ENCODE measurements around the gene HIPK3. TPM values are rescaled to one million over a fixed set of nuclear protein-coding genes. Genes with fewer than 3 reads are reported as not detected.
"Not testable (repeated sequence)": the region's sequence is repeated elsewhere in the genome, so short reads cannot be mapped to it uniquely, and the experiment has no call there.

Gene HIPK3
- total RNA-seq, 2 donors from 2014 or later: 24.4 to 31.2 TPM

GRCh38 chr11:33366918-33367317, 109.7 kb downstream of the HIPK3 start:
- Mint-ChIP-seq H3K27ac (no peak overlapping the region), H3K36me3 (no peaks in the 10 kb centered on the region), H3K9me3 (no peaks in the 10 kb centered on the region)
- ATAC-seq: peak in 1 of 2 donors; percentile 7
- DNase-seq (ENCODE audit: low spot score in 2 of 2): no peak

DNA sequence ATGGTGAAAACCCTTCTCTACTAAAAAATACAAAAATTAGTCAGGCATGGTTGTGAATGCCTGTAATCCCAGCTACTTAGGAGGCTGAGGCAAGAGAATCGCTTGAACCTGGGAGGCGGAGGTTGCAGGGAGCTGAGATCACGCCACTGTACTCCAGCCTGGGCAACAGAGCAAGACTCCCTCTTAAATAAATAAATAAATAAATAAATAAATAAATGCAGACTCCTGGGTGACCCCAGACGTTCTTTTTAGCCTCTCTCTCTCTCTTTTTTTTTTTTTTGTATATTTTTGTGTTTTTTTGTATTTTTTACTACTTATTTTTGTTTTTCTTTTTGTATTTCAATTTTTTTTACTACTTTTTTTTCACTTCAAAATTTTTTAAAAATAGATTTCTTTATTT, 111.3 kb downstream of the HIPK3 start:
- not testable (repeated sequence) for H3K36me3 Mint-ChIP-seq; DNase-seq (ENCODE audit: low spot score in 2 of 2); ATAC-seq; H3K9me3 Mint-ChIP-seq; H3K27ac Mint-ChIP-seq

- no peaks in the 10 kb centered on the region for H3K9me3 Mint-ChIP-seq
- no peak overlapping the region for H3K27ac Mint-ChIP-seq
- H3K36me3 Mint-ChIP-seq: no peaks in the 10 kb centered on the region
- DNase-seq (ENCODE audit: low spot score in 2 of 2) (no peak), ATAC-seq (no peak)
These were observed 111.8 kb downstream of the HIPK3 start for GRCh38 chr11:33368931-33369330.

- Mint-ChIP-seq H3K9me3 (no peaks in the 10 kb centered on the region), H3K36me3 (no peaks in the 10 kb centered on the region), H3K27ac (no peak overlapping the region)
- DNase-seq (ENCODE audit: low spot score in 2 of 2) (no peak), ATAC-seq (no peak)
These were observed 116.5 kb downstream of the HIPK3 start for GRCh38 chr11:33373636-33374035.

- Mint-ChIP-seq H3K36me3 (no peaks in the 10 kb centered on the region), H3K27ac (no peak overlapping the region), H3K9me3 (no peaks in the 10 kb centered on the region)
- no peak for ATAC-seq
- DNase-seq (ENCODE audit: low spot score in 2 of 2): no peak
These were observed 118.1 kb downstream of the HIPK3 start for GRCh38 chr11:33375236-33375635.

DNA sequence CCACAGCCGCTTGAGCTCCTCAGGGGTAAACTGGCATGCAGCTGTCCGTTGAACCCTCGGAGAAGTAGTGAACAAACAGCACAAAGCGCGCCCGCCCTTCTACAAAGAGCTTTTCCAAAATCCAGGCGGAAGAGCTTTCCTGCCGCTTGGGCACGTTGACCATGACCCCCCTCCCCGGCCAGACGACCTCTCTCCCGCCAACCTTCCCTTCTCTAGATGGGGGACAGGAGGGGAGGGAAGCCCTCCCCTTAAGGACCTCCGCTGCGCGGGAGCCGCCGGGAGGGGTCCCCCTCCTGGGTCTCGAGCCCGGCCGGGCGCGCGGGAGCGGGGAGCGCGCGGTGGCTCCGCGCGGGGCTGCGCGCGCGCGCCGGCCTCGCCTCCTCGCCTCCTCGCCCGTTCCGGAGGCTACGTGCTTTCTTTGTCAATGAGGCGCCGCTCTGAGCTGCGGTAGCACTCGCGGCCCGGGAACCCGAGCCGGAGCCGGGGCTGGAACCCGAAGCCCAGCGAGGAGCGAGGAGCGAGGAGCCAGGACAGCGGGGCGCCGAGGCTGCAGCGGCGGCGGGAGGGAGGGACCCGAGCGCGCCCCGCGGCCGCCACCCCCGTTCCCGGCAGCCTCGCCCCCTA, 118.6 kb downstream of the HIPK3 start, which contains the start of gene KIAA1549L:
Gene KIAA1549L, plus strand, starts transcription at position 421 of the 624 bp plus-strand sequence.
- no peaks in the 10 kb centered on the region for H3K36me3 Mint-ChIP-seq
- DNase-seq (ENCODE audit: low spot score in 2 of 2): peak in 1 of 2 donors; percentile 20
- no peak within 1 kb of the TSS for H3K27ac Mint-ChIP-seq
- no peaks in the 10 kb centered on the region for H3K9me3 Mint-ChIP-seq
- ATAC-seq: peak in 1 of 2 donors; percentile 42

DNA sequence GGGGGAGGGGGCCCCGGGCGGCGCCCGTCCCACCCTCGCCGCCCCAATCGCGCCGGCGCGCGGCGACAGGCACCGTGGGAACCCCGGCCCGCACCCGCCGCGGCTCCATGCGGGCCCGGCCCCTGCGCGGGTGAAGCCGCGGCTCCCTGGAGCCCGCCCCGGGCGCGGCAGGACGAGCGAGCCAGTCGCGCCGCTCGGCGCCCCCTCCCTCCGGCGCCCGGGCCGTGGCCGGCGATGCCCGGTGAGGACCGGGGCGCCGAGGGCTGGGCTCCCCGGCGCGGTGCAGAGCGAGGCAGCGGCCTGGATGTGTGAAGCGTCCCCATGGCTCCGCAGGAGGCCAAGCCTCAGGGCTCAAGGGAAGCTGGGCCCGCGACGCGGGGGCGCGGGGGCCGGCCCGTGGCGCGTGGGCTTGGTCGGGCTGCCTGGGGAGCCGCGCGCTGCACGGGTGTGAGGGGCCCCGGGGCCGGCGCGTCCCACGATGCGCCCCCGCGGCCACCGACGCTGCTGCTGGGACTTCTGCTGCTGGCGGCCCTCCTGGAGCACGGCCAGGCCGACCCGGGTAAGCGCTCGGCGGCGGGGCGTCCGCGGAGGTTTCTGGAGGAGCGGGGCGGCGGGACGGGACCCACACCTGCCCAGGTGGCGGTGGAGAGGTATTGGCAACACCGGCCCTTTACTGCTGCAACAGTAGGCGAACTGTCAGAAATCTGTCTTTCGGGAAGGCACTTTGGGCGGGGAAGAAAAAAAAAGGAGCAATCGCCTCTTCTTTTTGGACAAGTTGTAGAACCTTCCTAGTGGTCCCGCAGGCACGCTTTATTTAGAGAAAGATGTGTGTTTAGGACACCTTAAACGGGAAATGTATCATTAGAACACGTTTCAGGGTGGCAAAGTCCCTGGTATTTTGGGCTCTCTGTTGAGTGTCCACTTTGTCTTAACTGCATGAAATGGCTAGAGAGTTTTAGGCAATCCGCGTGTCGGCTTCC, 119.4 kb downstream of the HIPK3 start:
- DNase-seq (ENCODE audit: low spot score in 2 of 2) (no peak), ATAC-seq (peak in 1 of 2 donors; percentile 48)
- H3K9me3 Mint-ChIP-seq: no peaks in the 10 kb centered on the region
- no peaks in the 10 kb centered on the region for H3K36me3 Mint-ChIP-seq
- no peak overlapping the region for H3K27ac Mint-ChIP-seq

- no peaks in the 10 kb centered on the region for H3K36me3 Mint-ChIP-seq
- no peak for ATAC-seq
- DNase-seq (ENCODE audit: low spot score in 2 of 2): no peak
- no peaks in the 10 kb centered on the region for H3K9me3 Mint-ChIP-seq
- H3K27ac Mint-ChIP-seq: no peak overlapping the region
These were observed 120.5 kb downstream of the HIPK3 start for GRCh38 chr11:33377412-33378370.

DNA sequence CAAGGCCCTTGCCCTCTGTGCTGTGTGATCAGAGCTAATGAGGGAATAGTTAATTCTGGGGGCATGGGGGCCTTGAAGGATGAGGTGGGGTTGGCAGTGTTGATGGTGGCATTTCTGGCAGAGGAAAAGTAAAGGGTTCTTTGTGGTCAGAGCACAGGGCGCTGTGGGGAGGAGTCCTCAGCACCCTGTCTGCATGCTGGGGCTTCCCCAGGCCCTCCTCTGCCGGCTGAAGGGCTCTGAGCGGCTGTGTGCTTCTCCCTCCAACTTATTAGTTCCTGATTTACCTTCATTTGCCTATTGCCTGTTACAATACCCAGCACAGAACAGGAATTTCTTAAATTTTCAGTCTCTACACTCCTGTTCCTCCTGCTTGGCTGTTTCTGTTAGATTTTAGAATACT, 122.8 kb downstream of the HIPK3 start:
- DNase-seq (ENCODE audit: low spot score in 2 of 2) (no peak), ATAC-seq (no peak)
- H3K9me3 Mint-ChIP-seq: no peaks in the 10 kb centered on the region
- H3K27ac Mint-ChIP-seq: no peak overlapping the region
- no peaks in the 10 kb centered on the region for H3K36me3 Mint-ChIP-seq

DNA sequence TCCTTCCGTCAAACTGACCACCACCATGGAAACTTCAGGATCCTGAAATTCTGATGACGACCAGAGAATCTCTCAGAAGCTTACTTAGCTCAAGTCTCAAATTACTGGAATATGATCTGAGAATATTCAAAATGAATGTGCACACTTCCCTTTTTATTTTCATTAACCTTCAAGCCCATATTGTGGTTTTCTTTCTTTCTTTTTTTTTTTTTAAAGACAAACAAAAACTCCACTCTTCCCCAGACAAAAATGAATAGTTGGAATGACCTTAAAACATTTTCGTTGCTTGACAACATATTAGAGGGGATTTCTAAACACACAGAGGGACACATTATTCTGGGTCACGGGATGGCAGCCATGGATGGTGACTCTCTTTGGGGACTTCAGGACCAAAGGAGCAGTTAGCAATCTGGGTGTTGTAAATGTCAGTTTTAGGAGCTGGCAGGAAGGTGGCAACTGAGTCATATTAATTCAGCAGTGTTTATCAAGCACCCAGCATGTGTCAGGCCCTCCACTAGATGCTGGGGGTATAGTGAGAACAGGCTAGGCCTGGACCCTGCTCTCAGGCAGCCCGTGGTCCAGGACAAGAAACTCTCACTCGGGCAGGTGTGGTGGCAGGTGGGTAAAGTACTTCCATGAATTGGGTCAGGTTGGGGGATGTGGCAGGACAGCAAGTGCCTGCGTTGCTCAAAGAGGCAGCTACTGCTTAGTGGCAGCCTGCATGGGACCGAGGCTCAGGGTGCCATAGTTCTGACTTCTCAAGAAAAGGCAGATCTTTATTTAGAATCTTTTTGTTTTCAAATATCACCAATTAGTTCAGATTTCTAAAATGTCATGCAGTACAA, 126.1 kb downstream of the HIPK3 start:
- Mint-ChIP-seq H3K27ac (no peak overlapping the region), H3K9me3 (no peaks in the 10 kb centered on the region), H3K36me3 (no peaks in the 10 kb centered on the region)
- ATAC-seq (no peak), DNase-seq (ENCODE audit: low spot score in 2 of 2) (no peak)

- DNase-seq (ENCODE audit: low spot score in 2 of 2) (no peak), ATAC-seq (no peak)
- Mint-ChIP-seq H3K36me3 (no peaks in the 10 kb centered on the region), H3K27ac (no peak overlapping the region), H3K9me3 (no peaks in the 10 kb centered on the region)
These were observed 126.7 kb downstream of the HIPK3 start for GRCh38 chr11:33383920-33384209.

DNA sequence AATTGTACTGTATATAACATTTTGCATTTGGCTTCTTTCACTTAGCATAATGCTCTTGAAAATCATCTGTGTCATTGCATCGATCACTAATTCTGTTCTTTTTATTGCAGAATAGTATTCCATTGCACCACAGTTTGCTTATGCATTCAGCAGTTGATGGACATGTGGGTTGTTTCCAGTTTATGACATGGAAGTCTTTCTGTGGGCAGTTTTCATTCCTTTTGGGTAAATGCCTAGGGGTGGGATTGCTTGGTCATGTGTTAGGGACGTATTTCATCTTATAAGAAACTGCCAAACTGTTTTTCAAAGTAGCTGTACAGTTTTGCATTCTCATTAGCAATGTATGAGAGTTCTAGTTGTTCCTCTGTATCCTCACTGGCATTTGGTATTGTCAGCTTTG, 127.0 kb downstream of the HIPK3 start:
- Mint-ChIP-seq H3K27ac (no peak overlapping the region), H3K36me3 (no peaks in the 10 kb centered on the region), H3K9me3 (no peaks in the 10 kb centered on the region)
- DNase-seq (ENCODE audit: low spot score in 2 of 2): no peak
- no peak for ATAC-seq

GRCh38 chr11:33387581-33387980, 130.4 kb downstream of the HIPK3 start:
- H3K36me3 Mint-ChIP-seq: no peaks in the 10 kb centered on the region
- DNase-seq (ENCODE audit: low spot score in 2 of 2) (no peak), ATAC-seq (no peak)
- no peaks in the 10 kb centered on the region for H3K9me3 Mint-ChIP-seq
- no peak overlapping the region for H3K27ac Mint-ChIP-seq

- DNase-seq (ENCODE audit: low spot score in 2 of 2) (no peak), ATAC-seq (no peak)
- Mint-ChIP-seq H3K9me3 (no peaks in the 10 kb centered on the region), H3K27ac (no peak overlapping the region), H3K36me3 (no peaks in the 10 kb centered on the region)
These were observed 130.8 kb downstream of the HIPK3 start for GRCh38 chr11:33387996-33388395.

DNA sequence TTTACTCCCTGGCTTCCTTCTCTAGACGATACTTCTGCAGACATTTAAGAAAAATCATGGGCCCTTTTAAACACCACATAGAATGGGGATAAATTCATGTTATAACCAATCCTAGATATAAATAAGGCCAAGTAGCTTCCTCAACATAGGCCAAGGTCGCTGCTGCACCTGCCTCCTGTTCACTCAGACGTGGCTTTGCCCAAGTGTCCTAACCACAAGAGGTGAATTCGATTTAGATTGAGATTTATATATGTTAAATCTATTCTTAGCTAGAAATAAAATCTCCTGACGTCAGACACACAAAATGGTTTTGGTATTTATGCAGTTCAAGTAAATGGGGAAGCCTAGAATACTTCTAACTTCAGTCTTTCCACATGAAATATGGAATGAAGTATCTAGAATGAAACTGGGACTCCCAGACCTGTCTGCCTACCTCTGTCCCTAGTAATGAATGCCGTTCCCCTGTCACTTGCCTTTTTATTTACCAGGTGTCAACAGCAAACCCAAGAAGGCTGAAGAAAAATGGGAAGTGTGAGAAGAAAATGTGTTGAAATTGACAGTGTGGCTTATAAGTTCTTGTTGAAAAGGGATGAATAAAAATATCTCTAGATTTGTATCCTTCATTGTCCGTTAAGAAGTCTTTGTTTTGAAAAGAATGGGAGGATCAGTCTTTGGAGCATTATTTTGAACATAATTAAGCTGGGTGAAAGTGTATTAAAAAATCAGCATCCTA, 131.8 kb downstream of the HIPK3 start:
- H3K27ac Mint-ChIP-seq: no peak overlapping the region
- ATAC-seq: no peak
- no peaks in the 10 kb centered on the region for H3K9me3 Mint-ChIP-seq
- H3K36me3 Mint-ChIP-seq: no peaks in the 10 kb centered on the region
- DNase-seq (ENCODE audit: low spot score in 2 of 2): no peak
